Lung (tissue), 12 donors: ENCODE measurements around the gene EIF6. TPM values are rescaled to one million over a fixed set of nuclear protein-coding genes. Genes with fewer than 3 reads are reported as not detected.

Experiments used
- ATAC-seq: fragments of 200-7000 bp; cut with Tn5 transposase; one replicate; pipeline ENCODE4 v1.9.1; 2020; ENCODE audit warnings: moderate number of reproducible peaks; ENCODE audit not compliant: insufficient read depth, low FRiP score
- DNase-seq, 3 donors: peaks; one replicate each; pipeline ENCODE4 v3.0.0-alpha.2; 2013 to 2017
- H3K27ac ChIP-seq, 2 donors: one replicate each; pipeline ENCODE4 v1.5.1; 2013; ENCODE audit warnings: mild to moderate bottlenecking in 2 of 2, moderate library complexity in 2 of 2, control low read depth in 1 of 2, inconsistent platforms in 1 of 2, low read depth in 1 of 2, low read length in 1 of 2
- H3K27me3 ChIP-seq, 3 donors: one replicate each; pipeline ENCODE4 v1.5.1; 2013; ENCODE audit warnings: low read length in 2 of 3; ENCODE audit not compliant: control insufficient read depth in 3 of 3, insufficient read depth in 3 of 3
- H3K36me3 ChIP-seq, 4 donors: one replicate each; pipeline ENCODE4 v1.5.1; 2013; ENCODE audit warnings: low read length in 4 of 4, mild to moderate bottlenecking in 1 of 4, moderate library complexity in 1 of 4; ENCODE audit not compliant: control insufficient read depth in 4 of 4, insufficient read depth in 4 of 4
- H3K4me1 ChIP-seq, 5 donors: one replicate each; pipeline ENCODE4 v1.5.1; 2013; ENCODE audit warnings: low read length in 5 of 5, mild to moderate bottlenecking in 2 of 5, moderate library complexity in 1 of 5; ENCODE audit not compliant: control insufficient read depth in 5 of 5, insufficient read depth in 5 of 5
- H3K4me3 ChIP-seq: one replicate; pipeline ENCODE4 v1.5.1; 2013; ENCODE audit warnings: mild to moderate bottlenecking, control low read depth, moderate library complexity
- H3K9ac ChIP-seq, 2 donors: one replicate each; pipeline ENCODE4 v1.5.1; 2013; ENCODE audit warnings: low read length in 2 of 2, control low read depth in 1 of 2; ENCODE audit not compliant: insufficient read depth in 1 of 2
- H3K9me3 ChIP-seq, 4 donors: one replicate each; pipeline ENCODE4 v1.5.1; 2013; ENCODE audit warnings: low read length in 3 of 4, mild to moderate bottlenecking in 1 of 4, moderate library complexity in 1 of 4; ENCODE audit not compliant: control insufficient read depth in 4 of 4, insufficient read depth in 3 of 4
- CTCF ChIP-seq: IDR thresholded peaks from 2 replicates; pipeline ENCODE4 v1.5.1; 2012; ENCODE audit warnings: mild to moderate bottlenecking; ENCODE audit errors: control extremely low read depth, extremely low read depth
- whole genome bisulfite sequencing, 2 donors: extraction: QIAGEN DNeasy Blood & Tissue Kit; methylation state at CpG; one replicate each; pipeline ENCODE4 v1.1.7; 2013; 5-methylcytosine and 5-hydroxymethylcytosine counted together
- polyA plus RNA-seq, 2 donors: library from polyadenylated mRNA; stranded (reverse); fragments of 200-250 nt; gene quantifications; one replicate each; pipeline ENCODE4 v1.2.1, GENCODE V29; 2013
- total RNA-seq, 2 donors: library from RNA; depleted of rRNA in 1 of 2; stranded (reverse); fragments of >200 nt in 1 of 2; gene quantifications; one replicate each; pipeline ENCODE4 v1.2.1, GENCODE V29; 2014 to 2021
- donor health status: control.
- donor health status: control.
- donor health status: Bipolar disorder and iron deficiency.
- donor health status: healthy.
- donor health status: DM: yes; HTN: yes; CAD: no.

EIF6 gene
- total and polyA plus RNA-seq, 4 donors, result 47.8 to 191 (median 118) TPM

- Histone ChIP-seq H3K9ac (no peak overlapping the region), H3K9me3 (no peaks in the 10 kb centered on the region), H3K27me3 (no peaks in the 10 kb centered on the region), H3K36me3 (peaks cover 0 to 3% (median 1%) of the 10 kb centered on the region in 4 donors), H3K27ac (no peak overlapping the region), H3K4me3 (no peak overlapping the region), H3K4me1 (peaks cover 0 to 6% (median 0%) of the 10 kb centered on the region in 5 donors)
- WGBS, 2 donors, result 93 to 95% methylated on average over 5 of the region's 5 CpGs
- ATAC-seq (no peak), DNase-seq (no peak)
- no peak for TF ChIP-seq CTCF
These were observed 27.2 kb upstream of the EIF6 start for GRCh38 chr20:35311822-35312221.

GRCh38 chr20:35311409-35311808 lies 26.8 kb upstream of the EIF6 start:
- Histone ChIP-seq H3K36me3 (peaks cover 0 to 4% (median 1%) of the 10 kb centered on the region in 4 donors), H3K9me3 (no peaks in the 10 kb centered on the region), H3K27ac (no peak overlapping the region), H3K9ac (no peak overlapping the region), H3K4me3 (no peak overlapping the region), H3K27me3 (no peaks in the 10 kb centered on the region), H3K4me1 (peaks cover 0 to 6% (median under 1%) of the 10 kb centered on the region in 5 donors)
- ATAC-seq (no peak), DNase-seq (no peak)
- TF ChIP-seq CTCF, result no peak
- WGBS, 2 donors, result 81 to 95% methylated on average over 2 of the region's 2 CpGs

GRCh38 chr20:35307666-35308653 lies 23.4 kb upstream of the EIF6 start:
- no peak for ATAC-seq
- no peak for TF ChIP-seq CTCF
- Histone ChIP-seq H3K27me3 (no peaks in the 10 kb centered on the region), H3K9me3 (no peaks in the 10 kb centered on the region), H3K27ac (peak overlapping the region in 1 of 2 donors; percentile 63), H3K4me1 (peaks cover 0 to 10% (median 2%) of the 10 kb centered on the region in 5 donors), H3K9ac (no peak overlapping the region), H3K4me3 (no peak overlapping the region), H3K36me3 (peaks cover 0 to 8% (median 5%) of the 10 kb centered on the region in 4 donors)
- peak in 1 of 3 donors; percentile 28 for DNase-seq
- WGBS, 2 donors, result 83 to 87% methylated on average over 13 of the region's 13 CpGs
